MCF 10A (cell line): Measurements from ENCODE around the gene KIAA0513. TPM values are rescaled to one million over a fixed set of nuclear protein-coding genes. Genes with fewer than 3 reads are reported as not detected.

Experiments
- BruUV-seq: library from RNA; stranded (reverse); fragments of 400-500 nt; replicated peaks from 2 replicates; lab custom pipeline; 2021; lab: Mats Ljungman, UMichigan
- CTCF ChIA-PET: fragments of 300-600 bp; sonication (Branson Sonifier 250); formaldehyde crosslinking; extraction: SDS; loops from one replicate; lab custom pipeline; 2021; ENCODE audit warnings: antibody characterized with exemption, inconsistent platforms; lab: Yijun Ruan, JAX
- POLR2A ChIA-PET: fragments of 300-600, 350-650 bp; sonication (Branson Sonifier 250); formaldehyde crosslinking; extraction: SDS; loops from one replicate; lab custom pipeline; 2020; ENCODE audit warnings: antibody characterized with exemption, inconsistent platforms; lab: Yijun Ruan, JAX
- DNase-seq: peaks from one replicate; pipeline ENCODE4 v3.0.0-alpha.2; 2018; ENCODE audit not compliant: unreplicated experiment
- H3K27ac Mint-ChIP-seq: one replicate; pipeline ENCODE4 v1.8.0; 2022; ENCODE audit warnings: mild to moderate bottlenecking, low read depth, mixed read lengths; ENCODE audit not compliant: unreplicated experiment
- H3K27me3 Mint-ChIP-seq: one replicate; pipeline ENCODE4 v1.8.0; 2022; ENCODE audit warnings: mixed read lengths; ENCODE audit not compliant: insufficient read depth, unreplicated experiment
- H3K36me3 Mint-ChIP-seq: one replicate; pipeline ENCODE4 v1.8.0; 2022; ENCODE audit warnings: mild to moderate bottlenecking, moderate library complexity, mixed read lengths; ENCODE audit not compliant: insufficient read depth, unreplicated experiment
- H3K4me1 Mint-ChIP-seq: one replicate; pipeline ENCODE4 v1.8.0; 2022; ENCODE audit warnings: mixed read lengths; ENCODE audit not compliant: insufficient read depth, unreplicated experiment
- H3K4me3 Mint-ChIP-seq: one replicate; pipeline ENCODE4 v1.8.0; 2022; ENCODE audit warnings: mild to moderate bottlenecking, moderate library complexity, mixed read lengths; ENCODE audit not compliant: unreplicated experiment
- H3K9me3 Mint-ChIP-seq: one replicate; pipeline ENCODE4 v1.8.0; 2022; ENCODE audit warnings: mixed read lengths; ENCODE audit not compliant: unreplicated experiment
- CTCF ChIP-seq: fragments of 200-600 bp; IDR thresholded peaks from one replicate; pipeline ENCODE4 v1.8.0; 2022; ENCODE audit warnings: antibody characterized with exemption, mild to moderate bottlenecking; ENCODE audit not compliant: unreplicated experiment
- intact Hi-C: fragments of 100-400 bp; cut with micrococcal nuclease; formaldehyde crosslinking; loops from 2 replicates; pipeline ENCODE4 v1.14.1; 2022
- total RNA-seq: library from RNA; stranded (reverse); gene quantifications from 2 replicates; pipeline ENCODE4 v1.2.3, GENCODE V29; 2022

KIAA0513 gene
- total RNA-seq, 1 experiment from 2014 or later: 4.2 TPM

GRCh38 chr16:85011846-85012284 is 15.7 kb upstream of the KIAA0513 start:
- Mint-ChIP-seq H3K9me3 (no peaks in the 10 kb centered on the region), H3K27ac (peak overlapping the region; percentile 99), H3K4me1 (peaks cover 10% of the 10 kb centered on the region), H3K4me3 (peak overlapping the region; percentile 84), H3K36me3 (peaks cover 28% of the 10 kb centered on the region), H3K27me3 (no peaks in the 10 kb centered on the region)
- intact Hi-C loops: loop anchor here (1.0 kb wide), 1 partner anchor 74 kb away; no protein-coding TSS in a partner anchor
- no peak for DNase-seq
- POLR2A ChIA-PET: interaction anchor here (0.6 to 11.4 kb wide), 11 partner anchors 9 to 601 kb away, joined by 3 to 336 read pairs (median 7); partner anchors contain the start of gene KIAA0513
- TF ChIP-seq CTCF: no peak
- CTCF ChIA-PET: interaction anchor here (0.5 to 1.0 kb wide), 2 partner anchors 14 to 75 kb away, joined by 3 to 10 read pairs; no protein-coding TSS in a partner anchor
- BruUV-seq: TSS peak; percentile 97

GRCh38 chr16:85014311-85014710 is 13.3 kb upstream of the KIAA0513 start:
- CTCF ChIA-PET: interaction anchor here (1.2 kb wide), 1 partner anchor 14 kb away, joined by 3 read pairs; the partner anchor contains the start of gene KIAA0513
- Mint-ChIP-seq H3K36me3 (peaks cover 17% of the 10 kb centered on the region), H3K4me1 (peaks cover 5% of the 10 kb centered on the region), H3K4me3 (no peak overlapping the region), H3K27ac (no peak overlapping the region), H3K9me3 (no peaks in the 10 kb centered on the region), H3K27me3 (no peaks in the 10 kb centered on the region)
- no peak for TF ChIP-seq CTCF
- POLR2A ChIA-PET: interaction anchor here (5.4 to 11.4 kb wide), 2 partner anchors 14 to 17 kb away, joined by 124 to 336 read pairs; partner anchors contain the start of gene KIAA0513
- intact Hi-C loops: no loop called here
- no peak for DNase-seq
- no TSS peak for BruUV-seq

GRCh38 chr16:85015481-85016187 is 12.0 kb upstream of the KIAA0513 start:
- H3K4me1 Mint-ChIP-seq: peaks cover 15% of the 10 kb centered on the region
- no peak overlapping the region for H3K27ac Mint-ChIP-seq
- H3K9me3 Mint-ChIP-seq: no peaks in the 10 kb centered on the region
- ChIA-PET POLR2A (interaction anchor here (2.0 to 3.3 kb wide), 3 partner anchors 11 to 21 kb away, joined by 10 to 20 read pairs (median 12); partner anchors contain the start of gene KIAA0513), CTCF (interaction anchor here (0.6 to 1.0 kb wide), 2 partner anchors 11 to 97 kb away, joined by 3 to 4 read pairs; no protein-coding TSS in a partner anchor)
- intact Hi-C loops: no loop called here
- no peaks in the 10 kb centered on the region for H3K27me3 Mint-ChIP-seq
- H3K4me3 Mint-ChIP-seq: no peak overlapping the region
- H3K36me3 Mint-ChIP-seq: peaks cover 11% of the 10 kb centered on the region
- no peak for TF ChIP-seq CTCF
- DNase-seq: no peak
- BruUV-seq: no TSS peak

GRCh38 chr16:85017151-85017550 is 10.4 kb upstream of the KIAA0513 start:
- H3K4me3 Mint-ChIP-seq: no peak overlapping the region
- no peak overlapping the region for H3K27ac Mint-ChIP-seq
- CTCF ChIA-PET: no interaction called here
- intact Hi-C loops: no loop called here
- no peak for DNase-seq
- BruUV-seq: no TSS peak
- peaks cover 15% of the 10 kb centered on the region for H3K4me1 Mint-ChIP-seq
- H3K36me3 Mint-ChIP-seq: no peaks in the 10 kb centered on the region
- no peaks in the 10 kb centered on the region for H3K27me3 Mint-ChIP-seq
- TF ChIP-seq CTCF: no peak
- no peaks in the 10 kb centered on the region for H3K9me3 Mint-ChIP-seq
- POLR2A ChIA-PET: interaction anchor here (0.7 to 3.3 kb wide), 3 partner anchors 8 to 12 kb away, joined by 4 to 20 read pairs (median 12); partner anchors contain the start of gene KIAA0513
